GM12865 (cell line): ENCODE measurements around the gene SCN4B.

Experiments
- DNase-seq: peaks from one replicate; pipeline ENCODE4 v3.0.0; 2010; ENCODE audit warnings: low read depth
- H3K4me3 ChIP-seq: 2 replicates; pipeline ENCODE4 v1.5.1; 2011; ENCODE audit warnings: mild to moderate bottlenecking, low read depth, low read length, control low read depth
- CTCF ChIP-seq: IDR thresholded peaks from 2 replicates; pipeline ENCODE4 v1.5.1; 2011; ENCODE audit warnings: low read length, control low read depth, low read depth, inconsistent platforms; ENCODE audit not compliant: insufficient read depth; ENCODE audit errors: missing control alignments

The SCN4B gene

GRCh38 chr11:118132385-118133151 lies 20.1 kb downstream of the SCN4B start:
- H3K4me3 ChIP-seq: no peak overlapping the region
- TF ChIP-seq CTCF: no peak

GRCh38 chr11:118129471-118130172 lies 23.0 kb downstream of the SCN4B start:
- DNase-seq: no peak
- H3K4me3 ChIP-seq: no peak overlapping the region
- no peak for TF ChIP-seq CTCF

More at GRCh38 chr11:118132385-118133151, 20.1 kb downstream of the SCN4B start:
- no peak for DNase-seq

GRCh38 chr11:118128721-118129470 lies 23.7 kb downstream of the SCN4B start:
- H3K4me3 ChIP-seq: no peak overlapping the region
- no peak for TF ChIP-seq CTCF
- DNase-seq: no peak

- no peak for TF ChIP-seq CTCF
- no peak for DNase-seq
- no peak overlapping the region for H3K4me3 ChIP-seq
Observed at GRCh38 chr11:118128310-118128709, 24.3 kb downstream of the SCN4B start.

GRCh38 chr11:118126082-118126838 lies 26.4 kb downstream of the SCN4B start:
- peak; percentile 56 for DNase-seq
- no peak overlapping the region for H3K4me3 ChIP-seq
- TF ChIP-seq CTCF: no peak

- no peak overlapping the region for H3K4me3 ChIP-seq
- DNase-seq: no peak
- no peak for TF ChIP-seq CTCF
Observed at GRCh38 chr11:118124929-118125535, 27.6 kb downstream of the SCN4B start.
